HG02840 (cell line): ENCODE measurements around the gene SIMC1.
"Not testable (repeated sequence)": the region's sequence is repeated elsewhere in the genome, so short reads cannot be mapped to it uniquely, and the experiment has no call there.

Source experiments
- ATAC-seq: cut with Tn5 transposase; IDR thresholded peaks from one replicate; pipeline ENCODE4 v1.9.1; 2021; ENCODE audit warnings: mild to moderate bottlenecking, moderate library complexity, moderate number of reproducible peaks; ENCODE audit not compliant: unreplicated experiment, low FRiP score

The SIMC1 gene

DNA sequence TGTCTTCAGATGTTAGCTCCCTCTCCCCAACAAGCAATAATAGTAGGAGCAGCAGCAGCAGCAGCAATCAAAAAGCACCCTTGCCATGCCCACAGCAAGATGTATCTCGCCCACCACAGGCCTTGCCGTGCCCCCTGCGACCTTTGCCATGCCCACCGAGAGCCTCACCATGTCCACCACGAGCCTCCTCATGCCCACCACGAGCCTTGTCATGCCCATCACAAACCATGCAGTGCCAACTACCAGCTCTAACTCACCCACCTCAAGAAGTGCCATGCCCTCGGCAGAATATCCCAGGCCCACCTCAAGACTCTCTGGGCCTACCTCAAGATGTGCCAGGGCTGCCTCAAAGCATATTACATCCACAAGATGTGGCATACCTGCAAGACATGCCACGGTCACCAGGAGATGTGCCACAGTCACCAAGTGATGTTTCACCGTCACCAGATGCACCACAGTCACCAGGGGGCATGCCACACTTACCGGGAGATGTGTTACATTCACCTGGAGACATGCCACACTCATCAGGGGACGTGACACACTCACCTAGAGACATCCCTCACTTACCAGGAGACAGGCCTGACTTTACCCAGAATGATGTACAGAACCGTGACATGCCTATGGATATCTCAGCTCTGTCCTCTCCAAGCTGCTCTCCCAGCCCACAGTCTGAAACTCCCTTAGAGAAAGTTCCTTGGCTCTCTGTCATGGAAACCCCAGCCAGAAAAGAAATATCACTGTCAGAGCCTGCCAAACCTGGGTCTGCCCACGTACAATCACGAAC lies 52.0 kb downstream of the SIMC1 start:
- not testable (repeated sequence) for ATAC-seq

DNA sequence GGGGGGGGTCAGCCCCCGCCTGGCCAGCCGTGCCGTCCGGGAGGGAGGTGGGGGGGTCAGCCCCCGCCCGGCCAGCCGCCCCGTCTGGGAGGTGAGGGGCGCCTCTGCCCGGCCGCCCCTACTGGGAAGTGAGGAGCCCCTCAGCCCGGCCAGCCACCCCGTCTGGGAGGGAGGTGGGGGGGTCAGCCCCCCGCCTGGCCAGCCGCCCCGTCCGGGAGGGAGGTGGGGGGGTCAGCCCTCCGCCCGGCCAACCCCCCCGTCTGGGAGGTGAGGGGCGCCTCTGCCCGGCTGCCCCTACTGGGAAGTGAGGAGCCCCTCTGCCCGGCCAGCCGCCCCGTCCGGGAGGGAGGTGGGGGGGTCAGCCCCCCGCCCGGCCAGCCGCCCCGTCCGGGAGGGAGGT lies 67.1 kb downstream of the SIMC1 start:
- ATAC-seq, result not testable (repeated sequence)

DNA sequence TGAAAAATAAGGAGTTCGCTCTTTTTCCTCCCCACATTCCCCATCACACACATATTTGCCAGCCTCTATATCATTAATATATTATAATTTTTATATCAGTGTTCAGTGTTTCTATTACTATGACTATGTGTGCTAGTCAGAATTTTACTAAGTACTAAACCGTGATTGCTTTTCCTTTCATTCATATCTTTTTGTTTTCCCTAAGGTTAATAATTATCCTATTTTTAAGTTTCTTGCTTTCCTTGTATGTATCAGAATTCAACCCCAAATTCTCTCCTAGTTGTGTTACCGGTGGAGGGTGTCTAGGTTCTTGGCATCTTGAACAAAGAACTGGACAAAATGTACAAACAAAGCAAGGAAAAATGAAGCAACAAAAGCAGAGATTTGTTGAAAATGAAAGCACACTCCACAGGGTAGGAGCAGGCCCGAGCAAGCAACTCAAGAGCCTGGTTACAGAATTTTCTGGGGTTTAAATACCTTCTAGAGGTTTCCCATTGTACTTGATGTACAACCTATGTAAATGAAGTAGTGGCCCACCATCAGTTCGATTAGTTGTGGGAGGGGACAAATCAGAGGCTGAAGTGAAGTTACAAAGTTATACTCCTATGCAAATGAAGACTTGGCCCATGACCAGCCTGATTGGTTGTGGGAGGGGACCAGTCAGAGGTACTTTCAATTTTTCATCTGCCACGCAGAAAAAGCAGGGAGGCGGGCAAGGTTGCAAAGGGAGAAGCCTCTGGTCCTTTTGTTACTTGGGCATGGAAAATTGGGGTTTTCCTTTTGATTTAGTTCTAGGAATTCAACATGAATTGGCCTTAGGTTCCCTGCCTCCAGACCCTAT lies 79.5 kb downstream of the SIMC1 start:
- no peak for ATAC-seq

- ATAC-seq, result no peak
Observed at GRCh38 chr5:176319827-176320554, 81.8 kb downstream of the SIMC1 start.

- ATAC-seq, result no peak
Observed at GRCh38 chr5:176320577-176320976, 82.4 kb downstream of the SIMC1 start.

GRCh38 chr5:176334031-176334770 lies 96.0 kb downstream of the SIMC1 start:
- ATAC-seq, result no peak

DNA sequence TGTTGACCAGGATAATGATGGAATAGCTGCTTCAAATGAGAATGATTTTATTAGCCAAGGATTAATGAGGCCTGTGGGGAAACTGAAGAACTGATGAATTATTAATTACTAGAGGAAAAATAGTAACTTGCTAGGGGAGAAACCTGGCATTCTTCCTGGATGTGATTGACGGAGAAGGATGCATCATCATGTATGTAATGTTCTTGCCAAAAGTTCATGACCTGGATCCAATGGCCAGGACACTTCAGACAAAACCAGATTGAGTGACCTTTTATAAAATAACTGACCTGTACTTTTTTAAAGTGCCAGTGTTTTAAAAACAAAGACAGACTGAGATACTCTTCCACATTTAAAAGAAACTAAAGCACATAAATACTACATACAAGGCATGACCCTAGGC lies 99.7 kb downstream of the SIMC1 start:
- ATAC-seq, result no peak

GRCh38 chr5:176339304-176339703 lies 101.1 kb downstream of the SIMC1 start:
- no peak for ATAC-seq

- no peak for ATAC-seq
Observed at GRCh38 chr5:176341325-176342157, 103.3 kb downstream of the SIMC1 start.

GRCh38 chr5:176342158-176342483 lies 103.9 kb downstream of the SIMC1 start:
- no peak for ATAC-seq

DNA sequence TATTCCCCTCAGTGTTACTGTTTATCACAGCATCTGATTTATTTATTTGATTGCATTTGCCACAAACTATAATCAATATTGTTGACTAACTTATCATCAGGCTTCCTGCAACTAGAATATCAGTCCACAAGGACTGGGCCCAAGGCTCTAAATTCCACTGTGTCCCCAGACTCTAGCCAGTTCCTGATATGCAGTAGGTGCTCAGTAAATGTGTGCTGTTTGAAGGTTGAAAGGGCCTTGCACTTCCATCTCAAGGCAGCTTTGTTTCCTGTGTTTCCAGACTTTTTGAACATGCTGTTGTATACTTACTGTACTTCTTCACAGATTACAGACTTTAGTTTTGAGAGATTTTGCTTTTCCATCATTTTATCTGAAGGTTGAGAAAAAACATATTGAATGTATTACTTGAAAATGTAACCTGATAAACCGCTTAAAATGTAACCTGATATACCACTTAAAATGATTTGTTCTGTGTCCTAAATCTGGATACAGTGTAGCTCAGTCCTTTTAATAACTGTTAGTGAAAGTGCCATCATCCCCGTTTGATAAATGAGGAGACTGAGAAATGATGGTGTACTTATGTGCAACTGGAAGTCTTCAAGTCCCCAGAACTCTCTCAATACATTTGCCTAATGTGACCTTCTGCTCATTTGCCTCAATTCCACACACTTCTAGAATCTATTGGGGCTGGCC lies 104.7 kb downstream of the SIMC1 start:
- no peak for ATAC-seq

- ATAC-seq, result no peak
Observed at GRCh38 chr5:176350416-176350815, 112.2 kb downstream of the SIMC1 start.

GRCh38 chr5:176352116-176352878 lies 114.1 kb downstream of the SIMC1 start:
- no peak for ATAC-seq

- ATAC-seq, result no peak
Observed at GRCh38 chr5:176353533-176353932, 115.3 kb downstream of the SIMC1 start.

DNA sequence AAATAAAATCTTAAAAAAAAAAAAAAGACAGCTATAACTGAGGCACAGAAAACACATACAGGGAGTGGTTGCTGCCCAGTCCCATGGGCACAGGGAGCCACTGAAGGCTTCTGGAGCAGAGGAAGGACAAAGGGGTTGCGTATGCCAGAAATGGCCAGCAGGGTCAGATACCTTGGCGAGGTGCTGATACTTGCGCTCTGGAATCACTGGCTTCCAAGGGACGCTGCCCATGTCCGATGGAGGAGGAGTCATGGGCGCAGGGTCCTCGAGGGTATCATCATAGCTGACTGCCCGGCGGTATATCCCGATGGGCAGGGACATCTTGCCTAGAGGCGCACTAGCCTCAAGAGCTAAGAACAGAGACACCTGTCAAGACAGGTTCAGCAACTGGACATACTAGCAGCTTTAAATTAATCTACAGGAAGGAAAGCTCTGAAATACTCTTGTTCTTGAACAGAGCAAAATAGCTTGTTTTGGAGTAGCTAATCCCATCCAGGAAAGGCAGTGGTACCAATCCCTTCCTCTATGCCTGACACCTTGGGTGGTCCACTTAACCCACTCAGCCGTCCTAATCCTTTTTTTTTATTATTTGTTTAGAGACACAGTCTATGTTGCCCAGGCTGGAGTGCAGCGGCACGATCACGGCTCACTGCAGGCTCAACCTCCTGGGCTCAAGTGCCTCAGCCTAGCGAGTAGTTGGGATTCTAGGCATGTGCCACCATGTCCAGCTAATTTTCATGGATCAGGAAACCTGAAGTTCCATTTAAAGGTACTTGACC lies 117.4 kb downstream of the SIMC1 start:
- no peak for ATAC-seq

GRCh38 chr5:176356179-176356566 lies 117.9 kb downstream of the SIMC1 start:
- no peak for ATAC-seq

DNA sequence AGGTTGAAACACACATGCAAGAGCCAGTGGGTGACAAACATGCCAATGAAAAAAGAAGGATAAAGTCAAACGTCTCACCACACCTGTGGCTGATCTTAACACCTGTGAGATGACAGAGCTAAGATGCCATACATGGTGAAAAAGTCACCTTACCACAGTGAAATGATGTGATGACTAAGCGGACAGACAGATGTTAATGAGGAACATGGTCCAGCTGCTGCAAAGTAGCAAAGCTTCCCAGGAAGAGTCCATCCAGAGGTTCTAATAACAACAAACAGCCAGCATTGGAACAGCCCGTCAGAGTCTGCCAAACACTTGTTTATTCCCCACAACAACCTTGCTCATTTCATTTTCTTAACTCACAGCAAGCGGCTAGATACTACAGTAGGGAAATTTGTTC lies 121.4 kb downstream of the SIMC1 start:
- ATAC-seq, result no peak
